Measurements from ENCODE around the gene RAPGEF5. TPM values are rescaled to one million over a fixed set of nuclear protein-coding genes. Genes with fewer than 3 reads are reported as not detected.

RAPGEF5 gene
- total RNA-seq, 1 donor, result 1.1 TPM

DNA sequence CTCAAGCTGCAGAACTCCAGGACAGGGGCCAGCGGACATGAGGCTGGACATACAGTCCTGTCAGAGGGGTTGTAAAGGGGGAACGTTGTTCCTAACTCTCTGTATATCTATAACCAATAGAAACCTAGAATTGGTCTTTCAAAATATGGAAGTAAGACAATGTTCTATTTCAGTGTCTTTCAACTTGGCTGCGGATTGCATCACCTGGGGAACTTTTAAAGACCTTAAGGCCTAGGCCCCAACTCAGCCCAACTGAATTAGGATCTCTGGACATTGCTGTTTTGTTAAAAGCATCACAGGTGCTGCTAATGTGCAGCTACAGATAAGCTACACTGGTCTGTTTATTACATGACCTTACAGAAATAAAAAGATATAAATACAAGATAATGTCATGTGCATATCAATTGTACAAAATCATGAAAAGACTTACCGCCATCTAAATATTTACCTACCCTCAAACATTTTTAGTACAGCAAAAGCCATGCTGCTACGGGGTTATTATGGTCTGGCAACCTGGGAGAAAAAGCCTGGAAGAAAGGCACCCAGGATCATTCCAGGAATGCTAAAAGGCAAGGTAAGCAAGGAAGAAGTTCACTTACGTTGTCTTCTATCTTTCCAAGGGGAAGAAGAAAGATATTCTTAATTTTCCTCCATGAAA is 169.1 kb downstream of the RAPGEF5 start:
- no peaks in the 10 kb centered on the region for H3K79me2 ChIP-seq (ENCODE audit: insufficient read depth, low read length)
- H3K4me3 ChIP-seq (ENCODE audit: insufficient read depth, low read length), result no peak overlapping the region
- H3K4me1 ChIP-seq (ENCODE audit: insufficient read depth, low read length), result no peaks in the 10 kb centered on the region
- H3K27ac ChIP-seq (ENCODE audit: low read depth, low read length), result no peak overlapping the region
- TF ChIP-seq, protein P1, sequence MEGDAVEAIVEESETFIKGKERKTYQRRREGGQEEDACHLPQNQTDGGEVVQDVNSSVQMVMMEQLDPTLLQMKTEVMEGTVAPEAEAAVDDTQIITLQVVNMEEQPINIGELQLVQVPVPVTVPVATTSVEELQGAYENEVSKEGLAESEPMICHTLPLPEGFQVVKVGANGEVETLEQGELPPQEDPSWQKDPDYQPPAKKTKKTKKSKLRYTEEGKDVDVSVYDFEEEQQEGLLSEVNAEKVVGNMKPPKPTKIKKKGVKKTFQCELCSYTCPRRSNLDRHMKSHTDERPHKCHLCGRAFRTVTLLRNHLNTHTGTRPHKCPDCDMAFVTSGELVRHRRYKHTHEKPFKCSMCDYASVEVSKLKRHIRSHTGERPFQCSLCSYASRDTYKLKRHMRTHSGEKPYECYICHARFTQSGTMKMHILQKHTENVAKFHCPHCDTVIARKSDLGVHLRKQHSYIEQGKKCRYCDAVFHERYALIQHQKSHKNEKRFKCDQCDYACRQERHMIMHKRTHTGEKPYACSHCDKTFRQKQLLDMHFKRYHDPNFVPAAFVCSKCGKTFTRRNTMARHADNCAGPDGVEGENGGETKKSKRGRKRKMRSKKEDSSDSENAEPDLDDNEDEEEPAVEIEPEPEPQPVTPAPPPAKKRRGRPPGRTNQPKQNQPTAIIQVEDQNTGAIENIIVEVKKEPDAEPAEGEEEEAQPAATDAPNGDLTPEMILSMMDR (IDR thresholded peaks at IDR 0.05; ENCODE audit: extremely low read depth, low read depth, low read length), result no peak
- no peaks in the 10 kb centered on the region for H3K36me3 ChIP-seq (ENCODE audit: insufficient read depth, low read length)
- no peaks in the 10 kb centered on the region for H3K27me3 ChIP-seq (ENCODE audit: insufficient read depth, low read length)
- DNase-seq (ENCODE audit: insufficient read length, low spot score, missing footprints), result no peak
- no peaks in the 10 kb centered on the region for H4K20me1 ChIP-seq (ENCODE audit: insufficient read depth, low read length)
- H3K9me3 ChIP-seq (ENCODE audit: low read depth, low read length), result no peaks in the 10 kb centered on the region
- no peak overlapping the region for H3K4me2 ChIP-seq (ENCODE audit: insufficient read depth, low read length)
- no peak overlapping the region for H2AFZ ChIP-seq (ENCODE audit: low read length)

DNA sequence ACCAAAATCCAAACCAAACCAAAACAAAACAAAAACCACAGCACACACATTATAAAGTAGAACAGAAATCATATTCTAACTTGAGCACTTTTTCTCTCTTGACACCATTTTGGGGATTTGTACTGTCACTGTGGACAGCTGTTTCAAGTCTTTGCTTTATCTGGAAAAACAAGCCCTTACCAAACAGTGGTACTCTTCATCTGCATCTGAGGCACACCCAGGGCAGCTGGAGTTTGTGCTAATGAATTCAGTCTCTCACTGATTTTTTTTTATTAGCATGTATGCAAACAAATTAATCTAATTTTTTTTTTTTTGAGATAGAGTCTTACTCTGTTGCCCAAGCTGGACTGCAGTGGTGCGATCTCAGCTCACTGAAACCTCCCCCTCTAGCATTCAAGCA is 171.4 kb downstream of the RAPGEF5 start:
- H3K27ac ChIP-seq (ENCODE audit: low read depth, low read length), result no peak overlapping the region
- H2AFZ ChIP-seq (ENCODE audit: low read length), result no peak overlapping the region
- no peaks in the 10 kb centered on the region for H3K36me3 ChIP-seq (ENCODE audit: insufficient read depth, low read length)
- no peaks in the 10 kb centered on the region for H4K20me1 ChIP-seq (ENCODE audit: insufficient read depth, low read length)
- DNase-seq (ENCODE audit: insufficient read length, low spot score, missing footprints), result no peak
- H3K27me3 ChIP-seq (ENCODE audit: insufficient read depth, low read length), result no peaks in the 10 kb centered on the region
- H3K79me2 ChIP-seq (ENCODE audit: insufficient read depth, low read length), result no peaks in the 10 kb centered on the region
- H3K4me2 ChIP-seq (ENCODE audit: insufficient read depth, low read length), result no peak overlapping the region
- H3K4me3 ChIP-seq (ENCODE audit: insufficient read depth, low read length), result no peak overlapping the region
- H3K9me3 ChIP-seq (ENCODE audit: low read depth, low read length), result no peaks in the 10 kb centered on the region
- TF ChIP-seq, protein P1 (IDR thresholded peaks at IDR 0.05; ENCODE audit: extremely low read depth, low read depth, low read length), result no peak
- no peaks in the 10 kb centered on the region for H3K4me1 ChIP-seq (ENCODE audit: insufficient read depth, low read length)

DNA sequence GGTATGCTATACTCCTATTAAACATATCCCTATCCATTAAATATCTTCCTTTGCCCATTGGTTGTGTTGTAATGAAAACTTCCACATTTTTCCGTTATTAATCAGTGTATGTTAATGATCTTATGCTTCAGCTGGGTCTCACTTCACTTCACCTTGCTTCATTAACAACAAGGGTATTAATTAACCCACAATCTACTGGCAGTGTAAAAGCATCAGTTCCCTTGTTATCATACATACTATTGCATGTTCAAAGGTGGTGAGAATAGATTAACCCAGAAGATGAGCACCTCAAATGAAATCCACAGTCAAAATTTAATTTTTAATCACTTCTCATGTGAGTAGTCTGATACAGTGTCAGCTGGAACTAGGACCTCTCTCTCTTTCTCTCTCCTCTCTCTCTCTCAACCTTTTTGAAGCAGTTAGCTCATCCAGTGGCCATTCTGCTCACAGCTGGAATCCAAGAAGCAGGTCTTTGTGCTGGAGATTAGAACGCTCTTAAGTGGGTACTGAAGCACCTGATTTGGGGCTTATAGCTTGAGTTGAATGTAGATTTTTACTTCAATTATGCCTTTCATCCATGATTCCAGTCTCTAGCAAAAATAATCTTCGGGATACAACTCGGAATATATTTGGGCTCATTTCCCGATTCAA is 172.3 kb downstream of the RAPGEF5 start:
- H3K4me2 ChIP-seq (ENCODE audit: insufficient read depth, low read length), result no peak overlapping the region
- H2AFZ ChIP-seq (ENCODE audit: low read length), result no peak overlapping the region
- no peaks in the 10 kb centered on the region for H3K27me3 ChIP-seq (ENCODE audit: insufficient read depth, low read length)
- TF ChIP-seq, protein P1 (IDR thresholded peaks at IDR 0.05; ENCODE audit: extremely low read depth, low read depth, low read length), result no peak
- no peaks in the 10 kb centered on the region for H3K36me3 ChIP-seq (ENCODE audit: insufficient read depth, low read length)
- no peaks in the 10 kb centered on the region for H3K79me2 ChIP-seq (ENCODE audit: insufficient read depth, low read length)
- no peaks in the 10 kb centered on the region for H3K4me1 ChIP-seq (ENCODE audit: insufficient read depth, low read length)
- H4K20me1 ChIP-seq (ENCODE audit: insufficient read depth, low read length), result no peaks in the 10 kb centered on the region
- DNase-seq (ENCODE audit: insufficient read length, low spot score, missing footprints), result no peak
- H3K4me3 ChIP-seq (ENCODE audit: insufficient read depth, low read length), result no peak overlapping the region
- H3K27ac ChIP-seq (ENCODE audit: low read depth, low read length), result no peak overlapping the region
- H3K9me3 ChIP-seq (ENCODE audit: low read depth, low read length), result no peaks in the 10 kb centered on the region

DNA sequence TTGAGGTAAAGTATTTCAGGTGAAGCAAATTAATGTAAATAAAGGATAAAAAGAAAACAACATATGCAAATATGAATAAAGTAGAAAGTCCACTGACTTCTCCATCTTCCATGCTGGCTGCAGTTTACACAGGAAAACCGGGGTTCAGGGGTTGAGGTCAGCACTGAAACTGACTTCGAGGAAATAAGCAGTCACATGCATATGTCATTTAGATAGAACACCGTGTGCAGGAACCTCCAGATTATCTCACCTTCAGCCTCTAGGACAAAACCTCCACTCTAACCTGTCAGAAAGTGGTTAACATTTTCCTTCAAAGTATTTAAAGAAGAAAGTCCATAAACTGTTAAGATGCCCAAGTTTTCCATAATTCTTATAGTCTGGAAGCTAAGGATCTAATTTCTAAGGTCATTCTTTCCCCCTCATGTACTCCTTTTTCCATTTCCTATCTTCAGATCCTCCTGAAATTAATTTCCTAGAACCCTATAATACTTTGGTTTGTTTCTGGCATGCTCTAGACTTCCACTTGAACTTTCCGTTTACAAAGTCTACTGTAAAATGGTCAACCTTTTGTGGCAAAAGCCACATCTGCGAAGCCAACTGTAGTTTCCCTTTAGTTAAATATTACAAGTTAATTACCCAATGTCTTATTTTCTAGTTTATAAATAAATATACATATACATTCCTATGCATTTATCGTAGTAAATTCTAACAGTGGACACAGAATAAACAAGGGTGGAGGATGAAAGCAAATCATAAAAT is 173.3 kb downstream of the RAPGEF5 start:
- Histone ChIP-seq H2AFZ (ENCODE audit: low read length) (no peak overlapping the region), H3K79me2 (ENCODE audit: insufficient read depth, low read length) (no peaks in the 10 kb centered on the region)

More for the DNA sequence above, 173.3 kb downstream of the RAPGEF5 start:
- Histone ChIP-seq H4K20me1 (ENCODE audit: insufficient read depth, low read length) (no peaks in the 10 kb centered on the region), H3K4me3 (ENCODE audit: insufficient read depth, low read length) (no peak overlapping the region), H3K4me1 (ENCODE audit: insufficient read depth, low read length) (no peaks in the 10 kb centered on the region), H3K36me3 (ENCODE audit: insufficient read depth, low read length) (no peaks in the 10 kb centered on the region), H3K9me3 (ENCODE audit: low read depth, low read length) (no peaks in the 10 kb centered on the region), H3K4me2 (ENCODE audit: insufficient read depth, low read length) (no peak overlapping the region), H3K27ac (ENCODE audit: low read depth, low read length) (no peak overlapping the region), H3K27me3 (ENCODE audit: insufficient read depth, low read length) (no peaks in the 10 kb centered on the region)
- DNase-seq (ENCODE audit: insufficient read length, low spot score, missing footprints), result no peak
- TF ChIP-seq, protein P1 (IDR thresholded peaks at IDR 0.05; ENCODE audit: extremely low read depth, low read depth, low read length), result no peak

All from osteoblast (primary cell).